Epithelial cell of esophagus (primary cell): ENCODE data around the gene POFUT1.

Source experiments
- DNase-seq: peaks from one replicate; pipeline ENCODE4 v3.0.0; 2010; ENCODE audit warnings: low read depth
- H3K4me3 ChIP-seq: 2 replicates; pipeline ENCODE4 v1.5.1; 2011; ENCODE audit warnings: mild to moderate bottlenecking, low read length, control low read depth
- TF ChIP-seq, protein P1 (sequence below): IDR thresholded peaks from 2 replicates; pipeline ENCODE4 v1.5.1; 2011; ENCODE audit warnings: low read depth, mild to moderate bottlenecking, low read length, control low read depth, inconsistent platforms; ENCODE audit not compliant: insufficient read depth; ENCODE audit errors: missing control alignments

POFUT1 gene

DNA sequence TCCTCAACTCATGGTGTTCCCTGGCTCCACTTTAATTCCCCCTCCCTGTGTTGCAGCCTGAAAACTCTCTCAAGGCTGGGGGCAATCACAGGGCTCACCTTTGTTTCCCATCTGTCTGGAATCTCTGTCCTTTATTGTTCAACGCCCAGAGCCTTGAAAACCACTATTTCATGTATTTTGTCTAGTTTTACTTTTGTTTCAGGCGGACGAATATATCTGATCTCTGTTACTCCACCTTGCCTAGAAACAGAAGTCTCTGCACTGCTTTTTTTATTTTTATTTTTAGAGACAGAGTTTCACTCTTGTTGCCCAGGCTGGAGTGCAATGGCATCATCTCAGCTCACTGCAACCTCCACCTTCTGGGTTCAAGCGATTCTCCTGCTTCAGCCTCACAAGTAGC is 27.7 kb upstream of the POFUT1 start:
- TF ChIP-seq, protein P1, sequence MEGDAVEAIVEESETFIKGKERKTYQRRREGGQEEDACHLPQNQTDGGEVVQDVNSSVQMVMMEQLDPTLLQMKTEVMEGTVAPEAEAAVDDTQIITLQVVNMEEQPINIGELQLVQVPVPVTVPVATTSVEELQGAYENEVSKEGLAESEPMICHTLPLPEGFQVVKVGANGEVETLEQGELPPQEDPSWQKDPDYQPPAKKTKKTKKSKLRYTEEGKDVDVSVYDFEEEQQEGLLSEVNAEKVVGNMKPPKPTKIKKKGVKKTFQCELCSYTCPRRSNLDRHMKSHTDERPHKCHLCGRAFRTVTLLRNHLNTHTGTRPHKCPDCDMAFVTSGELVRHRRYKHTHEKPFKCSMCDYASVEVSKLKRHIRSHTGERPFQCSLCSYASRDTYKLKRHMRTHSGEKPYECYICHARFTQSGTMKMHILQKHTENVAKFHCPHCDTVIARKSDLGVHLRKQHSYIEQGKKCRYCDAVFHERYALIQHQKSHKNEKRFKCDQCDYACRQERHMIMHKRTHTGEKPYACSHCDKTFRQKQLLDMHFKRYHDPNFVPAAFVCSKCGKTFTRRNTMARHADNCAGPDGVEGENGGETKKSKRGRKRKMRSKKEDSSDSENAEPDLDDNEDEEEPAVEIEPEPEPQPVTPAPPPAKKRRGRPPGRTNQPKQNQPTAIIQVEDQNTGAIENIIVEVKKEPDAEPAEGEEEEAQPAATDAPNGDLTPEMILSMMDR, result no peak
- no peak for DNase-seq
- no peak overlapping the region for H3K4me3 ChIP-seq

DNA sequence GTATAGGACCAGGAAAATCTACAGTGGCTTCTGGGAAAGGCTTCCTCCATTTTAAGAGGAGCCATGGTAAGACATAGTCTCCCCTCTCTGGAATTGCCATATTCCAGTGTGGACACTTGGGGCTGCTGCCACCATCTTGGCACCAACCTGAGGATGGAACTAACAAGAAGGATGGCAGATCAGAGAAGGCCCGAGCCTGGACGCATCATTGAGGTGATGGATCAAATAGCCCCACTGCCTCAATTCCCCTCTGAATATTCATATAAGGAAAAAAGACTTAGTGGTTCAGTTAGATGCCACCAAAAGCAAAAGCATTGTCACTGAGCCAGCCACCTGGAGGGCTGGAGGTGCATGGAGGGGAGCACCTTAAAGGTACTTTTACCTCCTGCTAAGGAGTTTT is 26.1 kb upstream of the POFUT1 start:
- no peak overlapping the region for H3K4me3 ChIP-seq
- TF ChIP-seq, protein P1, result no peak
- no peak for DNase-seq

DNA sequence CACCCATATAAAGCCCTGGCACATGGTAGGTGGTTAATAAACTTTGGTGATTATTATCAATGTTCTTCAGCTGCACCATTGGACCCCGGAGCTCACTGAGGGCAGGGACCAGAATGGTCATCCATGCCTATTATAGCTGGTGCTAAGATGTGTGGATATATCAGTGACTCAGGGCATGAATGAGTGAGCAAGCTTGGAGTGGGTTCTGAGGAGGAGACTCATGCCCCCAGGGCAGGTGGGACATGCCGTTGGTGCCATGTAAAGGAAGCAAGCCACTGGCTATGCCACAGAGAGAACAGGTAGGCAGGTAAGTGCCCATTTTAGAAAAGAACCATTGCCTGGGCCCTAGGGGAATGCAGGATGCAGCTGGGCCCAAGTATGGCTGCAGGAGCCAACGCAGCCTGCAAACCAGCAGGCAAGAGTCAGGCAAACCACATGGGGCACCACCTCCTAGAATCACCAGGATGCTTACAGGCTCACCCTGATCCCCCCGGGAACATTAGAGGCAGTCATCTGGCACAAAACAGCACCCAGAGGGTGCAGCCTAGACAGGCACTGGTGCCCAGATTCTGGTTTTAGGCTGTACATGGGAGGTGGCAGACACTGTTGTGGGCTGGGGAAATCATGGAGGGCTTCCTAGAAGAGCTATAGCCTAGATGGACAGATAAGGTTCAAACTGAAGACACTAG is 23.6 kb upstream of the POFUT1 start:
- TF ChIP-seq, protein P1, result no peak
- DNase-seq, result no peak

DNA sequence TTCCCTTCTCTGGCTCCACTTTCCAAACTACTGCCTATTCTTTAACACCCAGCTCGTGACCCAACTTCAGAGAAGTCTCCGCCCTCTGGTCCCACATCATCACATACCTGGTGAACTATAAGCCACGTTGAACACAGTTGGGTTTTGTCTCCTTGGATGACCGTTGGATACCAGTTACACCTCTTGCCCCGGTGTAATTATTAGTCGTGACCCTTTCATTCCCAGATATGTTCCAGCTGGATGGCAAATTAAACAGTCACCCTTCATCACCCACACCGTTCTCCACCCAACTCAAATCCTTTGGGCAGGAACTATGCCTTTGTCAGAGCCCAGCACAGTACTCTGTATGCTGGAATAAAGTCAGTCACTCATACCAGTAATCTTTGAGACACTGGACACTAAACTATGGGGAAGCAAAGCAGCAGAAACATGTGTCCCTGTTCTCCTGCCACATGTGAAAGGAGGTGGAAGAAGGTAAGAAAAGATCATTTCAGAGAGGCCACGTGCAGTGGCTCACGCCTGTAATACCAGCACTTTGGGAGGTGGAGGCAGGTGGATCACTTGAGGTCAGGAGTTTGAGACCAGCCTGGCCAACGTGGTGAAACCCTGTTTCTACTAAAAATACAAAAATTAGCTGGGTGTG is 22.6 kb upstream of the POFUT1 start:
- no peak overlapping the region for H3K4me3 ChIP-seq
- DNase-seq, result no peak
- TF ChIP-seq, protein P1, result no peak

More for the DNA sequence above, 23.6 kb upstream of the POFUT1 start:
- no peak overlapping the region for H3K4me3 ChIP-seq

DNA sequence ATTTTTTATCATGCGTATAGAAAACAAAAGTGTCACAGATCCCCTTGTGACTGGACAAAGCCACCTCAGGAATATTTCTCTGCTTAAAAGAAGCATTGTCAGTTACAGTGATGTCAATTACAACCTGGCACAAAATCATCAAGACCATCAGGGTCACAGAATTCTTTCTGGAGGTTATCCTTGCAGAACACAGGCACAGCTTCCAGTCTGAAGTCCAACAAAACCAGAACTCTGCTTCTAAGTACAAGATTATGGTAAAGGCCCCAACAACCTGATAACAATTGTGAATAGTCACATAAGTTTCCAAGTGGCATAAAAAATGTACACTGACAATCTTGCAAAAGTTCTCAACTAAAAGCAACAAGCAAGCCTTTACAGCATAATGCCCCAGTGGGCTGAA is 21.2 kb upstream of the POFUT1 start:
- H3K4me3 ChIP-seq, result no peak overlapping the region
- TF ChIP-seq, protein P1, result no peak
- no peak for DNase-seq

DNA sequence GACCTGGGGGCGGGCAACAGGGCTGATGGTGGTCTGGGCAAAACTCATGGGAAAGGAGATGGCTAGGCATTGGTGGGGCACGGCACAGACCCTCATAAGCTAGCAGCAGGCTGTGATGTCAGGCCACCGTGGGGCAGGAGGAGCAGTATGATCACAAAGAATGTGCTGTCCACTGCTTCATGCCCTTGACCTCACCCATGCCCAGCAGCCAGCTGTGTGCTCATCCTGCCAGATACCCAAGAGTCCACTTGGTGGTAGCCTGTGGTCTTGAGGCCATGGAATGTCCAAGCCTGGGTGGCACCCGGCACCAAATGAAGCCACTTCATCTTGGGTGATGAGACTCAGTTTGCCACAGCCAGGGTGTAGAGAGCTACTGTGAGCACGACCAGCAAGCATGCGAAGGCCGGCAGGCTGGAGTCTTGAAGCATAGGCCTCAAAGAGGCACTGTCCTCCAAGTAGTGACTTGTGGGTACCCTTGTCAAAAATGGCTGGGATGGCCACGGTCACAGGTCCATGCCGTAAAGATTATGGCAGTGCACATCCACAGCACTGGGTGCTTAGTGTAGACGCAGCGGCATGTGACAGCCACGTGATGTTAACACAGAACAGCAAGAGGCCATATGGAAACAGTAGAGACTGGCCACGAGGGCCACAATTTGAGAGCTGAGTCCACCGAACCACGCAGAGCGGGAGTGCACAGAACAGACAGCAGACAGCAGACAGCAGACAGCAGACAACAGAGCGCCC is 19.1 kb upstream of the POFUT1 start:
- H3K4me3 ChIP-seq, result no peak overlapping the region
- TF ChIP-seq, protein P1, result no peak
- DNase-seq, result no peak
